ENCODE results near the gene EXPH5. TPM values are rescaled to one million over a fixed set of nuclear protein-coding genes. Genes with fewer than 3 reads are reported as not detected.
A peak's percentile ranks its signal among the peaks of the same experiment; 100 is the strongest.

Gene EXPH5
- total RNA-seq, 4 donors from 2014 or later: 3.3 to 8.1 (median 6.9) TPM

DNA sequence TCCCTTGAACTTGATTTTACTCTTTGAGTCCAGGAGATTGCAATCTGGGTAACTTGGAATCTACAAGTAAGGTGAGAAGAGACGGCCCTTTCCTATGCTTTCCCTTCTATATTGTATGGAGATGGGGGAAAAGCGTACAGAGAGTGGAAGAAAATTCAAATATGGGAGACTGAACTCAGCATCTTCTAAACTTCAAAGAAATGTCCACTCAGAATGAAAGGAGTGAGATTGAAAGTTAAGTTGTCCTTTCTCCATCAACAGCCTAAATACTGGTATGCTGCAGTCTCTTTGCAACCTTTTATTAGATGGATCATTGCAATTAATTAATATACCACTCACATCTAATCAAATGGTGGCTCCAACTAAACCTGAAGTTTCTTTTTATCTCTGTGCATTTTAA, 6.4 kb upstream of the EXPH5 start:
- no peak overlapping the region for H3K4me3 ChIP-seq
- no peaks in the 10 kb centered on the region for H3K36me3 ChIP-seq
- H3K4me1 ChIP-seq: no peaks in the 10 kb centered on the region
- H3K9me3 ChIP-seq: no peaks in the 10 kb centered on the region
- H3K27ac ChIP-seq: no peak overlapping the region
- TF ChIP-seq POLR2A (IDR thresholded peaks at IDR 0.05): no peak
- no peaks in the 10 kb centered on the region for H3K27me3 ChIP-seq
- DNase-seq: no peak

DNA sequence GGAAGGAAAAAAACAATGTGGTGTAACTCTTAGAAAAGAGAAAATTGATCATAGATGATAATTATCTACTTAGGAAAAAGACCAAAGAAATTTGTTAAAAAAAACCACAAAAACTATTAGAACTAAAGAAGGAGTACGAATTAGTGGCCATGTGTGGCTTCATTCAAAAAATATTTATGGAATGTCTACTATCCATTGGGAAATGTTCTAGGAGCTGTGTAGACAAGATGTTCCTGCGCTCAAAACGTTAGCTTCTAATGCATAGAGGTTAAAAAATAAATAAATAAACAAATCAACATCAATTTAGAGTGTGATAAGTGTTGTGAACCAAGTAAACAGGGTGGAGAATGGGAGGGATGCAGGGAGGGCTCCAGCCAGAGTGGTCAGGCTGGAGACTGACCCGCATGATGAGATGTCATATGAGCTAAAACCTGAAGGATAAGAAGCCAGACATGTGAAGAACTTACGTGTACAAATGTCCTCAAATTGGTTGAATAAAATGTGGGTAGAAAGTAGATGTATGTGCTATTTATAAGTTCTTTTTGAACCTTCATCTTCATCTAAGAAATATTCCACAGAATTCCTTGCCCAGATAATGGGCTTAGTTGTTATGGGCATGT, 4.3 kb upstream of the EXPH5 start:
- DNase-seq: no peak
- H3K4me3 ChIP-seq: no peak overlapping the region
- peaks cover 0 to under 1% (median 0%) of the 10 kb centered on the region in 4 donors for H3K4me1 ChIP-seq
- H3K27me3 ChIP-seq: no peaks in the 10 kb centered on the region
- H3K36me3 ChIP-seq: no peaks in the 10 kb centered on the region
- no peak overlapping the region for H3K27ac ChIP-seq
- no peaks in the 10 kb centered on the region for H3K9me3 ChIP-seq
- TF ChIP-seq, protein P1, sequence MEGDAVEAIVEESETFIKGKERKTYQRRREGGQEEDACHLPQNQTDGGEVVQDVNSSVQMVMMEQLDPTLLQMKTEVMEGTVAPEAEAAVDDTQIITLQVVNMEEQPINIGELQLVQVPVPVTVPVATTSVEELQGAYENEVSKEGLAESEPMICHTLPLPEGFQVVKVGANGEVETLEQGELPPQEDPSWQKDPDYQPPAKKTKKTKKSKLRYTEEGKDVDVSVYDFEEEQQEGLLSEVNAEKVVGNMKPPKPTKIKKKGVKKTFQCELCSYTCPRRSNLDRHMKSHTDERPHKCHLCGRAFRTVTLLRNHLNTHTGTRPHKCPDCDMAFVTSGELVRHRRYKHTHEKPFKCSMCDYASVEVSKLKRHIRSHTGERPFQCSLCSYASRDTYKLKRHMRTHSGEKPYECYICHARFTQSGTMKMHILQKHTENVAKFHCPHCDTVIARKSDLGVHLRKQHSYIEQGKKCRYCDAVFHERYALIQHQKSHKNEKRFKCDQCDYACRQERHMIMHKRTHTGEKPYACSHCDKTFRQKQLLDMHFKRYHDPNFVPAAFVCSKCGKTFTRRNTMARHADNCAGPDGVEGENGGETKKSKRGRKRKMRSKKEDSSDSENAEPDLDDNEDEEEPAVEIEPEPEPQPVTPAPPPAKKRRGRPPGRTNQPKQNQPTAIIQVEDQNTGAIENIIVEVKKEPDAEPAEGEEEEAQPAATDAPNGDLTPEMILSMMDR (IDR thresholded peaks at IDR 0.05): no peak
- TF ChIP-seq POLR2A (IDR thresholded peaks at IDR 0.05): no peak

DNA sequence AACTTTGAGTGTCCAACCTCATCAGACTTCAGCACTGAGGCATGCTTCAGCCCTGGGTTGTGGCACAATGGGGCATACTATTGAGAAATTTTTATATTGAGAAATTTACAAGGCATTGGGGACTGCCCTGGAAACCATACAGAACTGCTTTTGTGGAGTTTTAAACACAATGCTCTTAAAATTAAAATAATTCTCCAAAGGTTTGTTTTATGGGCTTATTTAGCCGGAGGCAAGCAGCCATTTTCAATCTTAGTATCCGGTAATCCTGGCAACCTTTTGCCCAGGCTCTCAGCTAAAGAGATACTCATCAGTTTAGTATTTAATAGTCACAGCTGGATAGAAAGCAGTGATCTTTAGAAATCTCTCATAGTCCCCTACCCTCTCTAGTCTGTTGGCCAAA, 3.1 kb upstream of the EXPH5 start:
- no peaks in the 10 kb centered on the region for H3K9me3 ChIP-seq
- H3K4me3 ChIP-seq: no peak overlapping the region
- H3K36me3 ChIP-seq: no peaks in the 10 kb centered on the region
- H3K27ac ChIP-seq: no peak overlapping the region
- peaks cover 0 to 12% (median 1%) of the 10 kb centered on the region in 4 donors for H3K4me1 ChIP-seq
- no peak for TF ChIP-seq POLR2A (IDR thresholded peaks at IDR 0.05)
- TF ChIP-seq, protein P1 (IDR thresholded peaks at IDR 0.05): no peak
- no peak for DNase-seq
- H3K27me3 ChIP-seq: no peaks in the 10 kb centered on the region

DNA sequence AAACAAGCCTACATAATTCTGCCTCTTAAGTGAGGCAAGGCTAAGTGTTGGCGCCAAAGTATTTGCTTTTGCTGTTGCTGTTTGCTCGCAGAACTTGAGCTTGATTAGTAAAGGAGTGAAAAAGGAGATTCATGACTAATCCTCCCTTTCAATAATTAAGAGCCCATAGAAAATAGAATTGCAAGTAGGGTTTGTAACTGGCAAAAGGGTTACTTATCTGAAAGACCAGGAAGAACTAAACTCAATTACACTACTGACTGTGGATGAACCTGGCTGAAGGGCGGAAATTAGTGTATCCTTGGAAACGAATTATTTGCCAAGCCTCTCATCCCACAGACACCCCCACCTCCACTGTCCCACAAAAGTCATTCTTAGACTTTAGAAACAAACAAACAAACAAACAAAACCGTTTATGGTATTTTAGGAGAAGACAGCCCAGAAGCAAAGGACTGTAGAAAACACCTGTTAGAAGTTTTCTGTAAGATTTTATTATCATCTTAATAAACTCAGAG, 411 bp upstream of the EXPH5 start:
- DNase-seq: no peak
- peak overlapping the region; percentile 64 to 79 (median 76) for H3K4me3 ChIP-seq

DNA sequence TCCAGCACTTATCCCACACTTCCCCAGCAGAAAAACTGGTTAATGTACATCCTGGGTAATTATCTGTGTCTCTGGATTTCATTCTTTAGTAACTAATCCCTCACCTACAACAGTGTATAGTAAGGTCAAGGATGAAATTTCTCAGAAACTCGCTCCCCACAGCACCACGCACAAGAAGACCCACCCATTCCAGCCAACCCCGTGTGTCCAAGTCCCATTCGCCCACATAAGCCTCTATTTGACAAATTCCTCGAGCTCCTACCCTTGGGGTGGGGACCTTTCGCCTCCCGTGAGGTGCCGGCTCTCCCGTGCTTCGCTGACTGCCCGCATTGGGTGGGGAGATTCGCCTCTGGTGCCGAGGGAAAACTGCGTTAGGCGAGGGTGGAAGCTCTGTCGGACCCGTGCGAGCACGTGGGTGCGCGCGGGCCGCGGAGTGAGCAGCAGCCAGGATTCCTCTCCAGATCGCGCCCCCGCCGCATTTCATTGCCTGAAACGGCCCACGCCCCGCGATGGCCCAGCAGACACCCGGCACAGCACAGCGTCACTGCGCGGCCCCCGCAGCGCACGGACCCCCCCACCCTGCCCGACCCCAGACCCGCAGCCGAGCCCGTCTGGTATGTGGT, 866 bp downstream of the EXPH5 start:
- H3K9me3 ChIP-seq: no peaks in the 10 kb centered on the region
- H3K27ac ChIP-seq: peak overlapping the region; percentile 14 to 70 (median 61)
- H3K27me3 ChIP-seq: no peaks in the 10 kb centered on the region
- DNase-seq: peak; percentile 16 to 67 (median 55)
- TF ChIP-seq, protein P1 (IDR thresholded peaks at IDR 0.05): no peak
- no peak for TF ChIP-seq POLR2A (IDR thresholded peaks at IDR 0.05)
- H3K36me3 ChIP-seq: no peaks in the 10 kb centered on the region
- H3K4me3 ChIP-seq: peak overlapping the region; percentile 64 to 79 (median 76)
- H3K4me1 ChIP-seq: peaks cover 0 to 12% (median 1%) of the 10 kb centered on the region in 4 donors

More for the DNA sequence above, 411 bp upstream of the EXPH5 start:
- Histone ChIP-seq H3K27me3 (no peaks in the 10 kb centered on the region), H3K9me3 (no peaks in the 10 kb centered on the region), H3K4me1 (peaks cover 0 to 12% (median 1%) of the 10 kb centered on the region in 4 donors), H3K27ac (peak overlapping the region in 2 of 4 donors; percentile 24 to 36), H3K36me3 (no peaks in the 10 kb centered on the region)
- TF ChIP-seq, protein P1 (IDR thresholded peaks at IDR 0.05): no peak
- TF ChIP-seq POLR2A (IDR thresholded peaks at IDR 0.05): no peak

DNA sequence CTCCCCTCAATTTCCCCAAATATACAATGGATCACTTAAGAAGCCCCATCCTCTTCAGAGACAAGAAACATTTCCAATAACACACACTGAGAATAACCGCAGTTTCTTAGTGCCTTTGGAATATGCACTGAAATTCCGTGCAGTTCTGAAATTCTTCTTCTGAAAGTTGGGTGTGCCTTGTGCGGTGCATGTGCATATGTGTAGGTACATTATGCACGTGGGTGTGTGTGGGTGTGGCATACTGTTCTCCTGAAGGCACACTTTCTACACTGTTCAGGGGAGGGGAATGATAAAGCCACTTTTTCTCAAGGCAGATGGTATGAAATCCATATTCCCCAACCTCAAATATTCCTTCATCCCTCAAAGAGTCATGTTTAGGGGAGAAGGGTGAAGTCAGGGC, 1.7 kb downstream of the EXPH5 start:
- H3K4me1 ChIP-seq: peaks cover 0 to 12% (median 1%) of the 10 kb centered on the region in 4 donors
- TF ChIP-seq POLR2A (IDR thresholded peaks at IDR 0.05): no peak
- TF ChIP-seq, protein P1 (IDR thresholded peaks at IDR 0.05): no peak
- no peak overlapping the region for H3K27ac ChIP-seq
- H3K27me3 ChIP-seq: no peaks in the 10 kb centered on the region
- peak in 2 of 3 donors; percentile 49 to 60 for DNase-seq
- no peaks in the 10 kb centered on the region for H3K9me3 ChIP-seq
- no peak overlapping the region for H3K4me3 ChIP-seq
- no peaks in the 10 kb centered on the region for H3K36me3 ChIP-seq

All from Peyer's patch (tissue), 4 donors.